ENCODE measurements around the gene BCL2L15.

DNA sequence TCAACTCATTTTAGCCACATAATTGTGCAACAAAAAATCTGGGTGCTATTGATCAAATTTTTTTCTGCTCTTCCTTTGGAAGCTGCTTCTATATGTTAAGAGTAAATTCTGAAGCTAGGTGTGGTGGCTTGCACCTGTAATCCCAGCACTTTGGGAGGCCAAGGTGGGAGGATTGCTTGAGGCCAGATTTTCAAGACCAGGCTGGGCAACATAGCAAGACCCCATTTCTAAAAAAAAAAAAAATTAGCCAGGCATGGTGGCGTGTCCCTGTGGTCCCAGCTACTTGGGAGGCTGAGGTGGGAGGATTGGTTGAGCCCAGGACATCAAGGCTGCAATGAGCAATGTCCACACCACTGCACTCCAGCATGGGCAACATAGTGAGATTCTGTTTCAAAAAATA, 50.8 kb downstream of the BCL2L15 start:
- TF ChIP-seq POLR2AphosphoS5 (IDR thresholded peaks at IDR 0.05; ENCODE audit: borderline replicate concordance, low read depth, low read length) (no peak), EZH2 (IDR thresholded peaks at IDR 0.05) (no peak), FOXP2 (optimal IDR thresholded peaks at IDR 0.05; ENCODE audit: control extremely low read depth, extremely low read length, insufficient read depth) (no peak)

Measured in SK-N-MC (cell line).